HepG2 (cell line): ENCODE data around the gene CTCF. TPM values are rescaled to one million over a fixed set of nuclear protein-coding genes. Genes with fewer than 3 reads are reported as not detected.

Experiments used
- ERF ChIP-seq: IDR thresholded peaks from 2 replicates; pipeline ENCODE4 v1.6.1; 2018; ENCODE audit warnings: missing biosample characterization, missing genetic modification reagents
- HMG20A ChIP-seq: IDR thresholded peaks from 2 replicates; pipeline ENCODE4 v1.6.1; 2016; ENCODE audit warnings: borderline replicate concordance
- HNRNPLL ChIP-seq: fragments of 200-400 bp; formaldehyde crosslinking; IDR thresholded peaks from 2 replicates; pipeline ENCODE4 v1.6.1; 2017; ENCODE audit warnings: mild to moderate bottlenecking, low read depth, low read length; ENCODE audit not compliant: poor library complexity, severe bottlenecking
- ISL2 ChIP-seq: sonication (generic); formaldehyde crosslinking; IDR thresholded peaks from 2 replicates; pipeline ENCODE4 v1.5.0; 2020; ENCODE audit warnings: missing genetic modification reagents
- KIAA2018 ChIP-seq: sonication (generic); formaldehyde crosslinking; IDR thresholded peaks from 2 replicates; pipeline ENCODE4 v1.5.0; 2020; ENCODE audit warnings: mild to moderate bottlenecking, missing genetic modification reagents, borderline replicate concordance
- KLF11 ChIP-seq: IDR thresholded peaks from 2 replicates; pipeline ENCODE4 v1.6.1; 2016; ENCODE audit warnings: missing compliant biosample characterization
- SNRNP70 ChIP-seq: fragments of 200-400 bp; formaldehyde crosslinking; IDR thresholded peaks from 2 replicates; pipeline ENCODE4 v1.6.1; 2017; ENCODE audit warnings: mild to moderate bottlenecking, low read depth, low read length, moderate library complexity
- TAF15 ChIP-seq: fragments of 200-400 bp; formaldehyde crosslinking; IDR thresholded peaks from one replicate; pipeline ENCODE4 v1.6.1; 2018; ENCODE audit warnings: mild to moderate bottlenecking, low read depth, low read length; ENCODE audit not compliant: poor library complexity, severe bottlenecking
- THRA ChIP-seq: sonication (generic); formaldehyde crosslinking; IDR thresholded peaks from 2 replicates; pipeline ENCODE4 v1.4.0; 2020; ENCODE audit warnings: missing genetic modification reagents, borderline replicate concordance
- TMF1 ChIP-seq: sonication (generic); formaldehyde crosslinking; IDR thresholded peaks from 2 replicates; pipeline ENCODE4 v1.8.1; 2022; ENCODE audit warnings: low read depth, missing genetic modification reagents
- ZNF205 ChIP-seq: IDR thresholded peaks from 2 replicates; pipeline ENCODE4 v1.6.1; 2018; ENCODE audit warnings: missing biosample characterization, missing genetic modification reagents
- ZNF225 ChIP-seq: sonication (generic); formaldehyde crosslinking; IDR thresholded peaks from 2 replicates; pipeline ENCODE4 v1.4.0; 2020; ENCODE audit warnings: mild to moderate bottlenecking, missing genetic modification reagents
- ZNF280B ChIP-seq: sonication (generic); formaldehyde crosslinking; IDR thresholded peaks from 2 replicates; pipeline ENCODE4 v1.5.0; 2020; ENCODE audit warnings: missing genetic modification reagents, mild to moderate bottlenecking, borderline replicate concordance
- ZNF317 ChIP-seq: sonication (generic); formaldehyde crosslinking; IDR thresholded peaks from 2 replicates; pipeline ENCODE4 v1.5.0; 2020; ENCODE audit warnings: mild to moderate bottlenecking, missing genetic modification reagents
- ZNF430 ChIP-seq: sonication (generic); formaldehyde crosslinking; IDR thresholded peaks from 2 replicates; pipeline ENCODE4 v1.9.0; 2021; ENCODE audit warnings: mild to moderate bottlenecking, missing genetic modification reagents
- ZSCAN21 ChIP-seq: sonication (generic); formaldehyde crosslinking; IDR thresholded peaks from 2 replicates; pipeline ENCODE4 v1.8.0; 2022; ENCODE audit warnings: mild to moderate bottlenecking, missing genetic modification reagents, moderate library complexity, borderline replicate concordance
- ZSCAN9 ChIP-seq: IDR thresholded peaks from 2 replicates; pipeline ENCODE4 v1.6.1; 2016; ENCODE audit warnings: borderline replicate concordance
- polyA plus RNA-seq, 8 experiments: library from polyadenylated mRNA; depleted of rRNA in 3 of 8; stranded (reverse) in 7 of 8; unstranded in 1 of 8; fragments of >200 nt; fragmentation: Illumina TruSeq in 4 of 8; extraction: Trizol in 4 of 8; gene quantifications; 2 replicates each; pipeline versions ENCODE4 v1.2.1 to v1.2.3, GENCODE V29; 2011 to 2016; ENCODE audit warnings: low read depth in 4 of 8, missing spikeins in 1 of 8, mixed read lengths in 1 of 8; ENCODE audit not compliant: insufficient read depth in 1 of 8
- total RNA-seq, 5 experiments: library from RNA; depleted of rRNA; stranded (reverse); fragments of >200 nt; fragmentation: Illumina TruSeq; extraction: Trizol; gene quantifications; 2 replicates each; pipeline ENCODE4 v1.2.3, GENCODE V29; 2016; ENCODE audit warnings: low read depth in 1 of 5

The CTCF gene
- total and polyA plus RNA-seq, 2 of the 13 experiments (the other 11 are each of a cell fraction or from before 2014, with no cell fraction given): 19.5 to 37.5 TPM

GRCh38 chr16:67659675-67660563 is 97.6 kb downstream of the CTCF start, which contains the start of gene ACD (continued):
- TF ChIP-seq ZNF280B (CRISPR knock-in tag) (peak; percentile 84), HNRNPLL (peak; percentile 72), ZNF205 (CRISPR knock-in tag) (peak; percentile 2; the same call in 1 of the 2 replicates), TAF15 (no peak), ZNF430 (CRISPR knock-in tag) (peak; percentile 83; the same call in 1 of the 2 replicates), ERF (CRISPR knock-in tag) (peak; percentile 54), ZNF225 (peak; percentile 88), KLF11 (CRISPR knock-in tag) (0 out of 2 replicates have a peak, but pooled peaks have one; percentile 46), ZSCAN21 (CRISPR knock-in tag) (peak; percentile 89), SNRNP70 (no peak), HMG20A (CRISPR knock-in tag) (peak; percentile 24; the same call in 1 of the 2 replicates), ZSCAN9 (CRISPR knock-in tag) (peak; percentile 31; the same call in 1 of the 2 replicates), THRA (peak; percentile 76; the same call in 1 of the 2 replicates), ISL2 (peak; percentile 46; the same call in 1 of the 2 replicates), KIAA2018 (no peak), TMF1 (CRISPR knock-in tag) (peak; percentile 43; the same call in 1 of the 2 replicates), ZNF317 (CRISPR knock-in tag) (peak; percentile 64; the same call in 1 of the 2 replicates)
